GM12874 (cell line): ENCODE data around the gene VENTX.
A peak's percentile ranks its signal among the peaks of the same experiment; 100 is the strongest.

Source experiments
- CTCF ChIP-seq: IDR thresholded peaks from 2 replicates; pipeline ENCODE4 v1.5.1; 2011; ENCODE audit warnings: low read depth, mild to moderate bottlenecking, control low read depth, low read length, moderate library complexity; ENCODE audit not compliant: insufficient read depth

VENTX gene

DNA sequence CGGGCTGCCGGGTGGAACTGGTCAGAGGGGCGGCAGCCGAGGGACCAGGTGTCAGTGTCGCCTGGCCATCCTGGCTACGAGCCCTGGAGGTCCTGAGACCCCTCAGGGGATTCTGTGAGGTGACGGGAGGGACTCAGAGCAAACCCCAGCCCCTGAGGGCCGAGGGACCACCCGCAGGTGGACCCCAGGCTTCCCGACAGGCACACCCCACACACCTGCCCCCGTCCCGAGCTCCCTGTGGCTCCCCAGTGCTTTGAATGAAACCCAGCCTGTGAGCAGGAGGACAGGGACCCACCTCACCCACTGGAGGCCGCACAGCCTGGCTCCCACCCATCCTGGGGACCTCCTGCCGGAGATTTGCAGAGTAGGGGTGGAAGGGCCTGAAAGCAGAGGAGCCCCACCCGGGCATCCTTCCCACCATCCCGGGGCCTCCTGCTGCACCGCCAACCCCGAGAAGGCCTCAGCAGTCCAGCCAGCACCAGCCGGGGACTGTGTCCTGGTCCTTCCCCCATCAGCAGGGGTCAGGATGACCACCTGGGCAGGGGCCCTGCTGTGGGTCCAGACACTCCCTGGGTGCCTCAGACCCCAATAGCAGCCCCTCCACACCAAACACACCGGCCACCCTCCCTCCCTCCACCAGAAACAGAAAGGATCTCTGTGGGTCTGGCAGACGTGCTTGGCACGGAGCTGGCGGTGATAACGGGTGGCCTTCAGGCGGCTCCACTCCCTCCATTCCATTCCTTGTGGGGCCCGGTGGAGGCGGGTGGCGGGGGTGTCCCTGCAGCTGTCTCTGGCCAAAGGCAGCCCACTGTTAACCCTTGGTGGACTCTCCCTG, 13.9 kb downstream of the VENTX start:
- no peak for TF ChIP-seq CTCF

- no peak for TF ChIP-seq CTCF
Measured at GRCh38 chr10:133252223-133252552, 14.5 kb downstream of the VENTX start.

DNA sequence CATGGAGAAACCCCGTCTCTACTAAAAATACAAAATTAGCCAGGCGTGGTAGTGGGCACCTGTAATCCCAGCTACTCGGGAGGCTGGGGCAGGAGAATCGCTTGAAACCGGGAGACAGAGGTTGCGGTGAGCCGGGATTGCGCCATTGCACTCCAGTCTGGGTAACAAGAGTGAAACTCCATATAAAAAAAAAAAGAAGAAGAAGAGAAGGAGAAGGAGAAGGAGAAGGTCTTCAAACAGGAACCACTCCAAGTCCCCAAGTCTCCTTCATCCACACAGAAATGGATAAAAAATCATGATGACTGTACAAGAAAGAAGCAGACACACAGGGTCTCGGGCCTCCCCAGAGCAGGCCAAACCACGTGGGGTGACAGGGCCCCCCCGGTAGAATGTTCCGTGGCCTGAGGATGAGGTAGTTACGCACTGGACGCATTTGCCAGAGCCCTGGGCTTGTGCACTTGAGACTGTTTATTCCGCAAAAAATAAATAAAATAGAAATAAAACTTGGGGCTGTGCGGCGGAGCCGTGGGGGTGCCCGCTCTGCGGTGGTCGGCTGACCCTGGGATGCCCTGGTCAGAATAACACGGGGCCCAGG, 15.8 kb downstream of the VENTX start:
- TF ChIP-seq CTCF, result no peak

DNA sequence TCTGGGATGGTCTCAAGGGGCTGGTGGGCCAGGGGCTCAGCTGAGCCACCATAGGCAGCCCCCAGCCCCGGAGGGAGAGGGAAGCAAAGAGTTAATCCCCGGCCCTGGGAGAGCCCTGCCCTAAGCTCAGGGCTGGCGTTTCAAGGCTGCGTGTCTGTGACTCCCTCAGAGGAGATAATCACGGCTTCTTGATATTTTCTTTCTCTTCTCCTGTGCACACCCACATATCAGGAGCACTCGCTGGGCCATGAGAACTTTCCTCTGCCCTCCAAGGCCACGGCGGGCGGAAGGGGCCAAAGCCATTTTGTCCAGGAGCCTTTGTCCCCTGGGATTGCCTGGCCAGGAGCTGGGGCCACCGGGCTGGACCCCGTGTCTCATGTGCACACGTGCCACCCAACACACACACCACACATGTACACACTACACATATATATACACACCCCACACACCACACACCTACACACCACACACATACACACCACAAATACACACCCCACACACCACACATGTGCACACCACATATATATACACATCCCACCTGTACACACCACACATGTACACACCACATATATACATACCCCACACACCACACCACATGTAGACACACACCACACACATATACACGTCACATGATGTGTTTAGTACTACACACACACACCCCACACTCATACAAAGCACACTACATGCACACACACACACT, 16.9 kb downstream of the VENTX start:
- no peak for TF ChIP-seq CTCF

- no peak for TF ChIP-seq CTCF
Measured at GRCh38 chr10:133255323-133255722, 17.7 kb downstream of the VENTX start.

GRCh38 chr10:133257489-133258065, 19.9 kb downstream of the VENTX start:
- 0 out of 2 replicates have a peak, but pooled peaks have one; percentile 10 for TF ChIP-seq CTCF
